Measurements from ENCODE around the gene LRRC3C. TPM values are rescaled to one million over a fixed set of nuclear protein-coding genes. Genes with fewer than 3 reads are reported as not detected.

The LRRC3C gene
- total and polyA plus RNA-seq, 12 donors: not detected

DNA sequence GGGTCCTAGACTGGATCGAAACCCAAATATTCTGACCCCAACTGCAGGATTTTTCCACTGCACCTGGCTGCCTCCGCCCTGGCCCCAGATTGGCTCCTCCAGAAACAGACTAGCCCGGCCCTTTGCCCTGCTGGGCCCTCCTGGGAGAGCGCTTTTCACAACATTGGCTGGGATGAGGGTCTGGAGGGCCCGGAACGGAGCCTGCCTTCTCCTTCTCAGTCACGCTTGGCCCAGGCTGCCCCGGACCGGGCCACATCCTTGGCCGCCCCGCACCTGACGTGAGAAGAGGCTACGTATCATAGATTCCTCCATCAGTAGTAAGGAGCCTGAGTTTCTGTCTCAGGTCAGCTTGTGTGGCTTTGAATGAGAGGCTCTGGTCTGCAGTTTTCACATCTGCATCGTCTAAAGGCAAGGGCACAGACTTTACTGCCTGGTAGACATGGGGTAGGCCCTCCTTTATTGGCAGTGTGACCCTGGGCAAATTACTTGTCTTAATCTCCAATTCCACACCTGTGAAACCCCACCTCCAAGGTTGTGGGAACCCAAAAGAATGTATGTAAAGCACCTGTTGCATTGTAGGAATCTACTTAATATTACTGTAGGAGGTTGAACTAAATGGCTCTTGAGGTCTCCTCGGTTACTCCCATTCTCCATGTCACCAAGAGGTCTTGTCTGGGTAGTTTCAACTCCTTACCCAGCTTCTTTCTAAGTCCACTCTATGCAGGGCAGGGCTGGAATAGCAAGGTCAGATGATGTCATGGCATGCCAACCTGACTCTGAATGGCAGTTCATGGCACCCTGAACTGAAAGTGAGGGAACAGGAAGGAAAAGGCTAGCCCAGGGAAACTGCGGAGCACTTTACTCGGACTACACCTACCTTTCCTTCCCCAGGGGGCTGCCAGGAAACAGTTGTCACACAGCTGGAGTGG is 661 bp downstream of the LRRC3C start:
- H3K4me3 ChIP-seq: peak overlapping the region in 2 of 4 donors; percentile 68 to 98
- H3K27ac ChIP-seq: peak overlapping the region; percentile 11 to 85 (median 80)
- H3K27me3 ChIP-seq: no peaks in the 10 kb centered on the region
- peak; percentile 38 to 67 (median 46) for DNase-seq
- H3K9me3 ChIP-seq (replicated peaks in 1 of 3): no peaks in the 10 kb centered on the region
- peaks cover 19 to 38% of the 10 kb centered on the region in 2 donors for H3K4me1 ChIP-seq (replicated peaks in 1 of 2)
- H3K36me3 ChIP-seq (replicated peaks in 1 of 2): peaks cover 0 to 8% of the 10 kb centered on the region in 2 donors
- WGBS, 4 donors: 33 to 50% (median 40%) methylated on average over 7 to 17 of the region's 17 CpGs
- TF ChIP-seq POLR2A (IDR thresholded peaks at IDR 0.05): no peak
- TF ChIP-seq, protein P1, sequence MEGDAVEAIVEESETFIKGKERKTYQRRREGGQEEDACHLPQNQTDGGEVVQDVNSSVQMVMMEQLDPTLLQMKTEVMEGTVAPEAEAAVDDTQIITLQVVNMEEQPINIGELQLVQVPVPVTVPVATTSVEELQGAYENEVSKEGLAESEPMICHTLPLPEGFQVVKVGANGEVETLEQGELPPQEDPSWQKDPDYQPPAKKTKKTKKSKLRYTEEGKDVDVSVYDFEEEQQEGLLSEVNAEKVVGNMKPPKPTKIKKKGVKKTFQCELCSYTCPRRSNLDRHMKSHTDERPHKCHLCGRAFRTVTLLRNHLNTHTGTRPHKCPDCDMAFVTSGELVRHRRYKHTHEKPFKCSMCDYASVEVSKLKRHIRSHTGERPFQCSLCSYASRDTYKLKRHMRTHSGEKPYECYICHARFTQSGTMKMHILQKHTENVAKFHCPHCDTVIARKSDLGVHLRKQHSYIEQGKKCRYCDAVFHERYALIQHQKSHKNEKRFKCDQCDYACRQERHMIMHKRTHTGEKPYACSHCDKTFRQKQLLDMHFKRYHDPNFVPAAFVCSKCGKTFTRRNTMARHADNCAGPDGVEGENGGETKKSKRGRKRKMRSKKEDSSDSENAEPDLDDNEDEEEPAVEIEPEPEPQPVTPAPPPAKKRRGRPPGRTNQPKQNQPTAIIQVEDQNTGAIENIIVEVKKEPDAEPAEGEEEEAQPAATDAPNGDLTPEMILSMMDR (IDR thresholded peaks at IDR 0.05): no peak
- intact Hi-C loops (cut with DNase I): no loop called here

DNA sequence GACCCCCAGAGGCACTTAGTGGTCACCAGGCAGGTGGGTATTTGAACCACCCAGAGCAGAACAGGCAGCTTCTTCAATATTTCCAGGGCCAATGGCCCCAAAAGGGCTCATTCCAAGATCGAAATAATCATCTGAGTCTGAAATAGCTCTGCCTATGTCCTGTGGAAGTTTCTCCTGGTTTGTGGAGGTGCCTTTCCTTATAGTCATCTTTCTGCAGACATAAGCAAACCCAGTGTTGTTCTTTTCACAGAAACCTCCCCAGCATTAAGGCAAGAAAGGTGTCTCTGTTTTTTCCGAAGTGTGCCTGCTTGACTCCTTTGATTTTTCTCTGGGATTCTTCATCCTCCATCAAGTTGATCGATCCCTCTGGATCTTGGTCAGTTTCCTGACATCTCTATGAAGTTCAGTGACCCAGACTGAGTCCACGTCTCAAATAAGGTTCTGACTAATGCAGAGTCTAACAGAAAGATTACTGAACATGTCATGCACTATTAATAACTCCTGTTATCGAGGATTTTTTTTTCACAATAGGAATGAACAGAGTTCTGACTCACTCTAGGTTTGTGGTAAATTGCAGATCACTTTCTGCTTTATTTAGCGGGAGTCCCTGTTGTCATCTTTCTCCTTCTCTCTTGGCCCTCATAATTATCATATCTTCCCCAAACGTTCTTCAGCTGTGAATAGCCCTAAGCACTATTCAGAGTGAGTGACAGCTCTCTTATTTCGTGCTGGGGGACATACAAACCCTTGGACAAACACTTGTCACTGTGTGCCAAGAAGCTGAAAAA is 1.5 kb downstream of the LRRC3C start:
- H3K9me3 ChIP-seq (replicated peaks in 1 of 3): no peaks in the 10 kb centered on the region
- peak overlapping the region in 4 of 5 donors; percentile 69 to 85 (median 80) for H3K27ac ChIP-seq
- H3K36me3 ChIP-seq (replicated peaks in 1 of 2): no peaks in the 10 kb centered on the region
- intact Hi-C loops (cut with DNase I): no loop called here
- peaks cover 19 to 38% of the 10 kb centered on the region in 2 donors for H3K4me1 ChIP-seq (replicated peaks in 1 of 2)
- WGBS, 4 donors: 25 to 39% (median 28%) methylated on average over 8 of the region's 8 CpGs
- peak in 1 of 2 donors; percentile 55 for TF ChIP-seq POLR2A (IDR thresholded peaks at IDR 0.05)
- TF ChIP-seq, protein P1 (IDR thresholded peaks at IDR 0.05): no peak
- no peaks in the 10 kb centered on the region for H3K27me3 ChIP-seq
- H3K4me3 ChIP-seq: peak overlapping the region in 1 of 4 donors; percentile 68
- DNase-seq: peak in 4 of 7 donors; percentile 44 to 58 (median 46)

DNA sequence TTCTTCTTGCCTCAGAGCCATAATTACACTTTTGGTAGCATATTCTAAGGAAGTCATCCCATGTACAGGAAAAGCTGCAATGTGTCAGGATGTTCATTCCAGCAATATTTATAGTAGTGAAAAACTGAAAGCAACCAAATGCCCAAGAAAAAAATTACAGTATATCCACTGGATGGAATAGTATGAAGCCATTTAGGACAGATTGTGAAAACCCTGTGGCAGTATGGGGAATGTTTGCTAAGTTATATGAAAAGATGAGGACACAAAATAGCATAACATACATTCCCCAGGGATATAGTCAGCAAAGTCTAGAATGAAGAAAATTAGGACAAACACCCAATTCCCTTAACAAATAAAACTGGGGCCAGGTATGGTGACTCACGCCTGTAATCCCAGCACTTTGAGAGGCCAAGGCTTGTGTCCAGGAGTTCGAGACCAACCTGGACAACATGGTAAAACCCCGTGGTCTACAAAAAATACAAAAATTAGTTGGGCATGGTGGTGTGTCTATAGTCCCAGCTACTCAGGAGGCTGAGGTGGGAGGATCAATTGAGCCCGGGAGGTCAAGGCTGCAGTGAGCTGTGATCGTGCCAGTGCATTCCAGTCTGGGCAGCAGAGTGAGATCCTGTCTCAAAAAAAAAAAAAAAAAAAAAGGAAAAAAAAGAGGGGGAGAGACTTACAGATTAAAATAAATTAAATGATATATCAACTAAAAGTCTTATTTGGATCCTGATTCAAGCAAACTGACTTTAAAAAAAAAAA is 2.3 kb downstream of the LRRC3C start:
- no peak overlapping the region for H3K4me3 ChIP-seq
- H3K4me1 ChIP-seq (replicated peaks in 1 of 2): peaks cover 19 to 38% of the 10 kb centered on the region in 2 donors
- no peaks in the 10 kb centered on the region for H3K36me3 ChIP-seq (replicated peaks in 1 of 2)
- 66 to 74% (median 71%) methylated on average over 4 to 5 of the region's 5 CpGs for WGBS, 4 donors
- intact Hi-C loops (cut with DNase I): no loop called here
- DNase-seq: no peak
- no peaks in the 10 kb centered on the region for H3K27me3 ChIP-seq
- H3K9me3 ChIP-seq (replicated peaks in 1 of 3): no peaks in the 10 kb centered on the region
- H3K27ac ChIP-seq: peak overlapping the region in 4 of 5 donors; percentile 65 to 85 (median 80)
- TF ChIP-seq, protein P1 (IDR thresholded peaks at IDR 0.05): no peak

All from adrenal gland (tissue), 12 donors.